ENCODE measurements around the gene TLK2.
"Not testable (repeated sequence)": the region's sequence is repeated elsewhere in the genome, so short reads cannot be mapped to it uniquely, and the experiment has no call there.

TLK2 gene

GRCh38 chr17:62591333-62591732 lies 112.7 kb downstream of the TLK2 start:
- H3K27me3 Mint-ChIP-seq (ENCODE audit: low read depth), result no peaks in the 10 kb centered on the region
- H3K4me1 Mint-ChIP-seq (ENCODE audit: low read depth), result no peaks in the 10 kb centered on the region
- H3K36me3 Mint-ChIP-seq (ENCODE audit: low read depth), result peaks cover 25% of the 10 kb centered on the region
- H3K9me3 Mint-ChIP-seq, result no peaks in the 10 kb centered on the region
- no peak overlapping the region for H3K27ac Mint-ChIP-seq
- DNase-seq (ENCODE audit: low spot score), result no peak
- no peak overlapping the region for H3K4me3 Mint-ChIP-seq

DNA sequence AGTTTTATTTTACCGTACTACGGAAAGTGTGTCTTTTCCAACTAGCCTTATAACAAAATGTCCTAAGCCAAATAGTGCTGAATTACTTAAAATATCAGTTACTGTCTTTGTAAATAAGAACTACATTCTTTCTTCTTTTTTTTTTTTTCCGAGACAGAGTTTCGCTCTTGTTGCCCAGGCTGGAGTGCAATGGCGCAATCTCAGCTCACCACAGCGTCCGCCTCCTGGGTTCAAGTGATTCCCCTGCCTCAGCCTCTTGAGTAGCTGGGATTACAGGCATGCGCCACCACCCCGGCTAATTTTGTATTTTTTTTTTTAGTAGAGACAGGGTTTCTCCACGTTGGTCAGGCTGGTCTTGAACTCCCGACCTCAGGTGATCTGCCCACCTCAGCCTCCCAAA lies 113.2 kb downstream of the TLK2 start:
- H3K4me1 Mint-ChIP-seq (ENCODE audit: low read depth); H3K27ac Mint-ChIP-seq; DNase-seq (ENCODE audit: low spot score); H3K27me3 Mint-ChIP-seq (ENCODE audit: low read depth); H3K4me3 Mint-ChIP-seq; H3K9me3 Mint-ChIP-seq: not testable (repeated sequence)
- H3K36me3 Mint-ChIP-seq (ENCODE audit: low read depth), result peaks cover 30% of the 10 kb centered on the region

DNA sequence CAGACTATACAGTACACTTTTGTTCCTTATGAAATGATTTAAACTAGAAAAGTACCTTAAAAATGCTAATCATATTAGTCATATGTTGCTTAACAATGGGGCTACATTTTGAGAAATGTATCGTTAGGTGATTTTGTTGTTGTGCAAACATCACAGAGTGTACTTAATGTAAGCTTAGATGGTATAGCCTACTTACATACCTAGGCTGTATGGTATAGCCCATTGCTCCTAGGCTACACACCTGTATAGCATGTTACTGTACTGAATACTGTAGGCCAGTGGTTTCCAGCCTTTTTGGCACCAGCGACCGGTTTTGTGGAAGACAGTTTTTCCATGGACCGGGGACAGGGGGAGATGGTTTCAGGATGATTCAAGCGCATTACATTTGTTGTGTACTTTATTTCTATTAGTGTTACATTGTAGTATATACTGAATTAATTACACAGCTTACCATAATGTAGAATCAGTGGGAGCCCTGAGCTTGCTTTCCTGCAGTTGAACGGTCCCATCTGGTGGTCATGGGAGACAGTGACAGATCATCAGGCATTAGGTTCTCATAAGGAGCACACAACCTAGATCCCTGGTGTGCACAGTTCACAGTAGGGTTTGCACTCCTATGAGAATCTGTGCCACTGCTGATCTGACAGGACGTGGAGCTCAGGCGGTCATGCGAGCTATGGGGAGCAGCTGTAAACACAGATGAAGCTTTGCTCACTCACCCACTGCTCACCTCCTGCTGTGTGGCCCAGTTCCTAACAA lies 113.9 kb downstream of the TLK2 start:
- peaks cover 4% of the 10 kb centered on the region for H3K9me3 Mint-ChIP-seq
- no peak overlapping the region for H3K27ac Mint-ChIP-seq
- H3K4me3 Mint-ChIP-seq, result no peak overlapping the region
- H3K4me1 Mint-ChIP-seq (ENCODE audit: low read depth), result no peaks in the 10 kb centered on the region
- no peaks in the 10 kb centered on the region for H3K27me3 Mint-ChIP-seq (ENCODE audit: low read depth)
- peaks cover 36% of the 10 kb centered on the region for H3K36me3 Mint-ChIP-seq (ENCODE audit: low read depth)
- DNase-seq (ENCODE audit: low spot score), result no peak

DNA sequence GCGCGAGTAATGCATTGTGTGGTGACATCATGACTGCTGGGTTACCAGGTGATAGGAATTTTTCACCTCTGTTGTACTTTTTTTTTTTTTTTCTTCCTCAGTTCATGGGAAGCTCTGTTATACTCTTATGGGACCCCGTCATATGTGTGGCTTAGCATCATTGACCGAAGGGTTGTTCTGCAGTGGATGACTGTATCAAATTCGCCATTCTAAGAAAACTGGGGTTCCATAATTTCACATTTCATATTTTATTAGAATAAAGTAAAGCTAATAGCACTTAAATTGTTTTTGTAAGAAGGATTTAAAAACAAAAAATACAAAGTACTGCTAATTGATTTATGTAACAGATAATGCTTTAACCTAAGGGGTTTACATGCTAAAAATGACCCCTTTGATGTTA lies 116.9 kb downstream of the TLK2 start:
- no peak overlapping the region for H3K27ac Mint-ChIP-seq
- DNase-seq (ENCODE audit: low spot score), result no peak

GRCh38 chr17:62596662-62597061 lies 118.0 kb downstream of the TLK2 start:
- H3K4me1 Mint-ChIP-seq (ENCODE audit: low read depth), result no peaks in the 10 kb centered on the region
- no peak overlapping the region for H3K27ac Mint-ChIP-seq
- H3K27me3 Mint-ChIP-seq (ENCODE audit: low read depth), result no peaks in the 10 kb centered on the region
- H3K4me3 Mint-ChIP-seq, result no peak overlapping the region
- no peak for DNase-seq (ENCODE audit: low spot score)
- peaks cover 4% of the 10 kb centered on the region for H3K9me3 Mint-ChIP-seq
- H3K36me3 Mint-ChIP-seq (ENCODE audit: low read depth), result peaks cover 53% of the 10 kb centered on the region

More for the DNA sequence above, 116.9 kb downstream of the TLK2 start:
- Mint-ChIP-seq H3K9me3 (peaks cover 4% of the 10 kb centered on the region), H3K4me1 (ENCODE audit: low read depth) (no peaks in the 10 kb centered on the region), H3K27me3 (ENCODE audit: low read depth) (no peaks in the 10 kb centered on the region), H3K4me3 (no peak overlapping the region), H3K36me3 (ENCODE audit: low read depth) (peaks cover 45% of the 10 kb centered on the region)

DNA sequence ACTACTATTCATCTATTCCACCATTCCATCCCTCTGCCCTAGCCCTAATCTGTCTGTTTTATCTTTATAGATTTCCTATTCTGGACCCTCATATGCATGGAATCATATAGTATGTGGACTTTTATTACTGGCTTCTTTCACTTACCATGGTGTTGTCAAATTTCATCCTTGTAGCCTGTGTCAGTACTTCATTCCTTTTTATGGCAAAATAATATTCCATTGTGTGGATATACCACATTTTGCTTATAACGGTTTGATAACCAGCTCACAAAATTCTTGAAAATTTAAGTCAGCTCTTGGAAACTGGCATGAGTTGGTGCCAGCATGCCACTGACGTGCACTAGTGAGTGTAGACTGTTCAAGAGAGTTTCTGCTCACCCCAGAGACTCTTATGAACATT lies 118.5 kb downstream of the TLK2 start:
- H3K9me3 Mint-ChIP-seq, result peaks cover 4% of the 10 kb centered on the region
- no peaks in the 10 kb centered on the region for H3K4me1 Mint-ChIP-seq (ENCODE audit: low read depth)
- H3K36me3 Mint-ChIP-seq (ENCODE audit: low read depth), result peaks cover 57% of the 10 kb centered on the region
- H3K27ac Mint-ChIP-seq, result no peak overlapping the region
- DNase-seq (ENCODE audit: low spot score), result no peak
- no peaks in the 10 kb centered on the region for H3K27me3 Mint-ChIP-seq (ENCODE audit: low read depth)
- no peak overlapping the region for H3K4me3 Mint-ChIP-seq

- Mint-ChIP-seq H3K27ac (no peak overlapping the region), H3K4me1 (ENCODE audit: low read depth) (no peaks in the 10 kb centered on the region), H3K36me3 (ENCODE audit: low read depth) (peaks cover 59% of the 10 kb centered on the region), H3K9me3 (peaks cover 4% of the 10 kb centered on the region), H3K27me3 (ENCODE audit: low read depth) (no peaks in the 10 kb centered on the region), H3K4me3 (no peak overlapping the region)
- no peak for DNase-seq (ENCODE audit: low spot score)
Measured at GRCh38 chr17:62597920-62598319, 119.3 kb downstream of the TLK2 start.

DNA sequence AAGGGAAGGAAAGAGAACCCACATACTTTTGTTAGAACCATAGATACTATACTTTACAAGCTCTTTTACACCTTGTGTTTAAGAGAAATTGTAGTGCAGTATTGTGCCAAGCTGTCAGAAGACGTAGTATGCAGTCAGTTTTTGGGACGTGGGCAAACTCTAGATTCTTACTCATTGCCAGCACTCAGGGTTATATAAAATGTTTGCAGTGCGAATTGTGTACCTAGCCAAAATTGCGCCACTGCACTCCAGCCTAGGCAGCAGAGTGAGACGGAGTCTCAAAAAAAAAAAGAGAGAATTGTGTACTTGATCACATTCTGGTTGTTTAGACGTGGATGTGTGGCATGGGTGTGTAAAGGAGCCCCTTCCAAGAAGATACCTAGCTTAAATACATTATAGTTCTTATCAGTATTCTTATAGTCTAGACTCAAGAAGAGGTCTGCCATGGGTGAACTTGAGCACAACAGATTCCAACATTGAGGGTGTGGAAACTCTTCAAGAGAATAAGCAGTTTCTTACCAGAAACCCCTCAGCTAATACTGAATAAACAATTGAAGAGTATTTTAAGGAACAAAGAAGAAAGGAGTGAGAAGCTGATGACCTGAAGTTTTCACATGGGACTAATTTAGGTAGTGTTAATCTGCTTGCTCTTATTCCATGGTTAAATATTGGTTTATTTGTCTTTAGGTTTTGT lies 121.5 kb downstream of the TLK2 start:
- Mint-ChIP-seq H3K27ac (no peak overlapping the region), H3K36me3 (ENCODE audit: low read depth) (peaks cover 56% of the 10 kb centered on the region)

DNA sequence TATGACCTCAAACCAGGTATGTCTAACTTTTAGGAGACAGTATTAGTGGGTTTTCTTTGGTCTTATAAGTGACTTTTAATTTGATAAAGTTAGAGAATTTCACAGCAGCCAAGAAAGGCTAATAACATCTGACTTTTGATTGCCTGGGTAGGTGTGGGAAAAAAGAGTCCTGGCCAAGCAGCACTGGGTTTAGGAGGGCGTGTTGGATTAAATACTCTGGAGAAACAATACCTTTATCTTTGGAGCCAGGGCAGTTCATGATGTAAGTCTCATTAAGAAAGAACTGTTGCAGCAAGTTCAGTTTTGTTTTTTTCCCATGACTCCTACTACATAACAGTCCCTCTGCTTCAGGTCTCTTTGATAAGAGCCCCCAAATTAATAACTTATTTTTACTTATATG lies 122.2 kb downstream of the TLK2 start:
- H3K9me3 Mint-ChIP-seq, result peaks cover 4% of the 10 kb centered on the region
- H3K4me1 Mint-ChIP-seq (ENCODE audit: low read depth), result no peaks in the 10 kb centered on the region
- no peak for DNase-seq (ENCODE audit: low spot score)
- H3K27ac Mint-ChIP-seq, result no peak overlapping the region
- H3K27me3 Mint-ChIP-seq (ENCODE audit: low read depth), result no peaks in the 10 kb centered on the region
- H3K36me3 Mint-ChIP-seq (ENCODE audit: low read depth), result peaks cover 51% of the 10 kb centered on the region
- no peak overlapping the region for H3K4me3 Mint-ChIP-seq

More for the DNA sequence above, 121.5 kb downstream of the TLK2 start:
- no peaks in the 10 kb centered on the region for H3K27me3 Mint-ChIP-seq (ENCODE audit: low read depth)
- no peaks in the 10 kb centered on the region for H3K4me1 Mint-ChIP-seq (ENCODE audit: low read depth)
- no peak for DNase-seq (ENCODE audit: low spot score)
- peaks cover 4% of the 10 kb centered on the region for H3K9me3 Mint-ChIP-seq
- H3K4me3 Mint-ChIP-seq, result no peak overlapping the region

- Mint-ChIP-seq H3K27ac (no peak overlapping the region), H3K9me3 (peaks cover 4% of the 10 kb centered on the region), H3K36me3 (ENCODE audit: low read depth) (peaks cover 51% of the 10 kb centered on the region)
Measured at GRCh38 chr17:62601471-62601870, 122.8 kb downstream of the TLK2 start.

GRCh38 chr17:62603783-62604182 lies 125.2 kb downstream of the TLK2 start:
- not testable (repeated sequence) for DNase-seq (ENCODE audit: low spot score); H3K27ac Mint-ChIP-seq; H3K27me3 Mint-ChIP-seq (ENCODE audit: low read depth); H3K4me3 Mint-ChIP-seq; H3K9me3 Mint-ChIP-seq; H3K4me1 Mint-ChIP-seq (ENCODE audit: low read depth)
- H3K36me3 Mint-ChIP-seq (ENCODE audit: low read depth), result peaks cover 51% of the 10 kb centered on the region

More at GRCh38 chr17:62601471-62601870, 122.8 kb downstream of the TLK2 start:
- no peak for DNase-seq (ENCODE audit: low spot score)
- Mint-ChIP-seq H3K4me3 (no peak overlapping the region), H3K4me1 (ENCODE audit: low read depth) (no peaks in the 10 kb centered on the region), H3K27me3 (ENCODE audit: low read depth) (no peaks in the 10 kb centered on the region)

GRCh38 chr17:62605588-62605987 lies 127.0 kb downstream of the TLK2 start:
- Mint-ChIP-seq H3K4me3 (no peak overlapping the region), H3K9me3 (no peaks in the 10 kb centered on the region), H3K4me1 (ENCODE audit: low read depth) (peaks cover 5% of the 10 kb centered on the region), H3K27me3 (ENCODE audit: low read depth) (no peaks in the 10 kb centered on the region), H3K27ac (no peak overlapping the region), H3K36me3 (ENCODE audit: low read depth) (peaks cover 52% of the 10 kb centered on the region)
- no peak for DNase-seq (ENCODE audit: low spot score)

GRCh38 chr17:62611292-62611691 lies 132.7 kb downstream of the TLK2 start:
- Mint-ChIP-seq H3K4me1 (ENCODE audit: low read depth) (peaks cover 5% of the 10 kb centered on the region), H3K27me3 (ENCODE audit: low read depth) (no peaks in the 10 kb centered on the region), H3K36me3 (ENCODE audit: low read depth) (peaks cover 59% of the 10 kb centered on the region), H3K9me3 (no peaks in the 10 kb centered on the region), H3K27ac (no peak overlapping the region), H3K4me3 (no peak overlapping the region)
- DNase-seq (ENCODE audit: low spot score), result no peak

DNA sequence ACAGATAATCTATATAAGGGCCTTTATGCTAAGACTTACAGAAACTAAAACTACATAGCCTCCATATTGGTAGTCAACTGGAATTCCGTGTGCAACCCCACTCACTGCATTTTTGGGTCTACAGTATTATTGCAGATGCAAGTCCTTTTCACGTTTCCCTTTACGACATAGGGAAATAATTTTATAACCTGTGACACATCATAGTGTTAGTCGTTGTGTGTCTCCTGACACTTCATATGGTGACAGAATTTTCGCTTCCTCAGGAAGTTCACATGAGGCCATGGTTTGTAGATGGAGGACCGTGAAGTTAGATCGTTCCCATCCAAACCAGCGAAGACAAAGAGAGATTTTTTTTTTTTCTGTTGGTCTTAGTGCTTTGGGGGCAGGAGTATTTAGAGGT lies 133.1 kb downstream of the TLK2 start:
- no peak overlapping the region for H3K27ac Mint-ChIP-seq
- no peak for DNase-seq (ENCODE audit: low spot score)
- H3K36me3 Mint-ChIP-seq (ENCODE audit: low read depth), result peaks cover 55% of the 10 kb centered on the region
- H3K27me3 Mint-ChIP-seq (ENCODE audit: low read depth), result no peaks in the 10 kb centered on the region
- no peak overlapping the region for H3K4me3 Mint-ChIP-seq
- H3K9me3 Mint-ChIP-seq, result no peaks in the 10 kb centered on the region
- peaks cover 5% of the 10 kb centered on the region for H3K4me1 Mint-ChIP-seq (ENCODE audit: low read depth)
